ENCODE data around the gene DCAF8L1.
"Not testable (repeated sequence)": the region's sequence is repeated elsewhere in the genome, so short reads cannot be mapped to it uniquely, and the experiment has no call there.

DCAF8L1 gene

GRCh38 chrX:27981349-27981748 is at the start of gene DCAF8L1:
Gene DCAF8L1 (minus strand): TSS chrX:27981449. CDS start chrX:27981334, 115 bp downstream.
- no peak for FAIRE-seq

GRCh38 chrX:28022371-28022770 is 41.1 kb upstream of the DCAF8L1 start:
- FAIRE-seq = no peak

- FAIRE-seq = no peak
Measured at GRCh38 chrX:28016823-28017222, 35.6 kb upstream of the DCAF8L1 start.

- no peak for FAIRE-seq
Measured at GRCh38 chrX:28015993-28016392, 34.7 kb upstream of the DCAF8L1 start.

GRCh38 chrX:28010875-28011274 is 29.6 kb upstream of the DCAF8L1 start:
- FAIRE-seq = no peak

GRCh38 chrX:27998666-27999065 is 17.4 kb upstream of the DCAF8L1 start:
- no peak for FAIRE-seq

- no peak for FAIRE-seq
Measured at GRCh38 chrX:27997622-27998021, 16.4 kb upstream of the DCAF8L1 start.

- no peak for FAIRE-seq
Measured at GRCh38 chrX:27996132-27996531, 14.9 kb upstream of the DCAF8L1 start.

GRCh38 chrX:27995611-27996010 is 14.4 kb upstream of the DCAF8L1 start:
- no peak for FAIRE-seq

- no peak for FAIRE-seq
Measured at GRCh38 chrX:27987862-27988646, 6.8 kb upstream of the DCAF8L1 start.

GRCh38 chrX:27976934-27977333 is 4.3 kb downstream of the DCAF8L1 start:
- FAIRE-seq = not testable (repeated sequence)

- FAIRE-seq = no peak
Measured at GRCh38 chrX:27976284-27976683, 5.0 kb downstream of the DCAF8L1 start.

- no peak for FAIRE-seq
Measured at GRCh38 chrX:27968878-27969277, 12.4 kb downstream of the DCAF8L1 start.

GRCh38 chrX:27968352-27968751 is 12.9 kb downstream of the DCAF8L1 start:
- no peak for FAIRE-seq

GRCh38 chrX:27966955-27967354 is 14.3 kb downstream of the DCAF8L1 start:
- FAIRE-seq = no peak

GRCh38 chrX:27966492-27966891 is 14.8 kb downstream of the DCAF8L1 start:
- no peak for FAIRE-seq

GRCh38 chrX:27965348-27965747 is 15.9 kb downstream of the DCAF8L1 start:
- FAIRE-seq = not testable (repeated sequence)

GRCh38 chrX:27964432-27964831 is 16.8 kb downstream of the DCAF8L1 start:
- no peak for FAIRE-seq

GRCh38 chrX:27960410-27960809 is 20.8 kb downstream of the DCAF8L1 start:
- not testable (repeated sequence) for FAIRE-seq

- no peak for FAIRE-seq
Measured at GRCh38 chrX:27953171-27953570, 28.1 kb downstream of the DCAF8L1 start.

GRCh38 chrX:27933361-27933760 is 47.9 kb downstream of the DCAF8L1 start:
- FAIRE-seq = no peak
